ENCODE data around the gene MCF2L.

GRCh38 chr13:113098162-113098732 is 129.2 kb downstream of the MCF2L start:
- TF ChIP-seq POLR2A (IDR thresholded peaks at IDR 0.05) = no peak
- no peak for TF ChIP-seq CTCF (IDR thresholded peaks at IDR 0.05)
